ENCODE results near the gene PRKAR1B.
A peak's percentile ranks its signal among the peaks of the same experiment; 100 is the strongest.

PRKAR1B gene

DNA sequence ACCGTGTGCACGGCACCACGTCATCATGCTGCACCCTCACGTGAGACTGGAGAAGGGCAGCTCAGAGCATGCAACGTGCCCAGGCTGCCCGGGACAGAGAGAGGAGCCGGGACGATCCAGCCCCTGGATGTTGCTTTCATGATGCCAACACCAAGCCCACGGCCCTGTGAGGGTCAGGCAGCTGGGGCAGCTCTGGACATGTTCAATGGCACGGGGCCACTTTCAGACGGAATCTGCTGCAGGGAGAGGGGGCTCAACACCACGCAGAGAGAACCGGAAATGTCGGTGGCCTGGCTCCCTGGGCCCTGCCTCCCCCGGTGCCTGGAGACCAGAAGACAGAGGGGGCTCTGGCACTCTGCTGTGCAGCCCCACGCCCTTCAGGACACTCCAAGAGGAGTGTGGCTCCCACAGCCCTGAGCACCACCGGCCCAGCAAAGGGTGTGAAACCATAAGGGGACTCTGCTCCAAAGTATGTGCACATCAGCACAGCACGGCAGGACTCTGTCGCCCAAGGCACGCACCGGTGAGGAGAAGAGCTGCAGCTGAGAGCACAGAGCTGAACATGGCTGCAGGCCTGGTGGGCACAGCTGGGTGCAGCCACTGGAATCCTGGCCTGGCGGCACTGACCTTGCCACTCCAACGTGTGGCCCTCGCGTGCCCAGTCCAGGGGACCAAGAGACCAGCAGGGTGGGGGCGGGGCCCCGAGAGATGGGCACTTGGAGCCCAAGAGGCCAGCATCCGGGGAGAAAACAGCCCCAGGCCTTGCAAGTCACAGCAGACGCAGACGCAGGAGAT, 137.1 kb downstream of the PRKAR1B start:
- ATAC-seq = no peak
- DNase-seq = no peak
- H3K27me3 Mint-ChIP-seq = no peaks in the 10 kb centered on the region
- peak overlapping the region in 1 of 2 donors; percentile 16 for H3K27ac Mint-ChIP-seq
- peaks cover 68% of the 10 kb centered on the region for H3K4me1 Mint-ChIP-seq
- H3K9me3 Mint-ChIP-seq = peaks cover 18 to 37% of the 10 kb centered on the region in 2 donors
- H3K4me3 Mint-ChIP-seq = no peak overlapping the region

- ATAC-seq = no peak
- Mint-ChIP-seq H3K27me3 (no peaks in the 10 kb centered on the region), H3K4me3 (no peak overlapping the region), H3K27ac (peak overlapping the region in 1 of 2 donors; percentile 53), H3K4me1 (peaks cover 66% of the 10 kb centered on the region), H3K9me3 (peaks cover 18 to 37% of the 10 kb centered on the region in 2 donors)
- no peak for DNase-seq
Observed at GRCh38 chr7:587767-588166, 139.3 kb downstream of the PRKAR1B start.

DNA sequence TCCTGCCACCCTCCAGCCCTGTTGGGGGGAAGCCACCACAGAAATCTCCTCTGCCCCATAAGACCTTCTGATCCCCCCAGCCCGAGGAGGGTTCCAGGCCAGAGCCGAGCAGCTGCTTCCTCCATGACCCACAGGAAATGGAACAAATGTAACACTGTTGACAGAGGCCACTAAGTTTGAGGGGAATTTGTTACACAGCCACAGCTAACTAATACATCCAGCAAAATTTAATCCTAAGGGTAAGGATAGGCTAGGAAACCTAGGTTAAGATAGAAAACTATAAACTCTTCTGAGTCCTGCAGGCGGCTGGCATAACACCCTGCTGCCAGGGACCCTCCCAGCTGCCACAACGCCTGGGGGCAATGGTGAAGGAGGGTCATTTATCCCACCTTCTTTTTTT, 140.6 kb downstream of the PRKAR1B start:
- no peak for DNase-seq
- Mint-ChIP-seq H3K9me3 (peaks cover 18 to 37% of the 10 kb centered on the region in 2 donors), H3K27me3 (no peaks in the 10 kb centered on the region), H3K4me1 (peaks cover 53% of the 10 kb centered on the region), H3K27ac (peak overlapping the region; percentile 33 to 93), H3K4me3 (peak overlapping the region in 1 of 2 donors; percentile 44)
- no peak for ATAC-seq

DNA sequence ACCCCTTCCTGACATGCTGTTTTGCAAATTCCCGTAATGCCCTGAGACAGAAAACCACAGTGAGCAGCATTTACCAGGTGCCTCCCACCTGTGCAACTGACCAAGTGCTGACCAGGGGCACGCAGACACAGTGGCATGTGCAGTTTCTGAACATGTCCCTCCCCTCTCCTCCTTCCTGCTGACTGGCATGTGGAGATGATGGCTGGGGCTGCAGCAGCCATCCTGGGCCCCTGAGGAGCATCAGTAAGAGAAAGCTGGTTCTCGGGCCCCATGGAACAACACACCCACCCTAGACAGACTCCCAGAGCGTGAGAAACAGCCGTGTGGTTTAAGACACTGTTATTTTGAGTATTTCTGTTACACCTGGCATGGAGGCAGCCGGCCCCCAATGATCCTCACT, 141.2 kb downstream of the PRKAR1B start:
- Mint-ChIP-seq H3K9me3 (peaks cover 18 to 37% of the 10 kb centered on the region in 2 donors), H3K4me3 (peak overlapping the region; percentile 44 to 85), H3K4me1 (peaks cover 48% of the 10 kb centered on the region), H3K27me3 (no peaks in the 10 kb centered on the region), H3K27ac (peak overlapping the region; percentile 92 to 93)
- no peak for ATAC-seq
- DNase-seq = no peak

GRCh38 chr7:585229-585711, 141.8 kb downstream of the PRKAR1B start:
- Mint-ChIP-seq H3K4me3 (peak overlapping the region; percentile 83 to 85), H3K4me1 (peaks cover 48% of the 10 kb centered on the region), H3K9me3 (peaks cover 18 to 37% of the 10 kb centered on the region in 2 donors), H3K27me3 (no peaks in the 10 kb centered on the region), H3K27ac (peak overlapping the region; percentile 92 to 93)
- DNase-seq (peak; percentile 53 to 81), ATAC-seq (peak; percentile 81)

GRCh38 chr7:584820-585219, 142.3 kb downstream of the PRKAR1B start:
- peak overlapping the region; percentile 83 to 85 for H3K4me3 Mint-ChIP-seq
- H3K27ac Mint-ChIP-seq = peak overlapping the region; percentile 92 to 93
- ATAC-seq (no peak), DNase-seq (no peak)
- no peaks in the 10 kb centered on the region for H3K27me3 Mint-ChIP-seq
- peaks cover 44% of the 10 kb centered on the region for H3K4me1 Mint-ChIP-seq
- peaks cover 18 to 37% of the 10 kb centered on the region in 2 donors for H3K9me3 Mint-ChIP-seq

DNA sequence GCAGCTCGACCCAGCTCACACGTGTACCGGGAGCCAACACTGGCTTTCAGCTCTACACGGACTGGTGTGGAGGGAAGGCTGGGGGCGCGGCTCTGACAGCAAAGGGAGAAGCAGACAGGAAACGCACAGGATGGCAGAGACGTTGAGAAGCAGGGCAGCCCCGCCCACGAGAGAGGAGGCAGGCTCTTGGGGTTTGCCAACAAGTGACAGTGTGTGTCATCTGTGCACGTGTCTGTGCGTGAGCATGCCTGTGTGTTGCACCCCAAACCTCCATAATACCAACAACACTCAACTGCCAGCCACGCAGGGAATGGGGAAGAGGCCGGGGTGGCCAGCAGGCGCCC, 143.0 kb downstream of the PRKAR1B start:
- peak; percentile 76 to 90 for DNase-seq
- Mint-ChIP-seq H3K27ac (peak overlapping the region; percentile 92 to 93), H3K4me1 (peaks cover 41% of the 10 kb centered on the region), H3K4me3 (peak overlapping the region; percentile 83 to 85), H3K9me3 (peaks cover 18 to 30% of the 10 kb centered on the region in 2 donors), H3K27me3 (no peaks in the 10 kb centered on the region)
- ATAC-seq = peak; percentile 92

- no peak for DNase-seq
- peak; percentile 64 for ATAC-seq
- Mint-ChIP-seq H3K4me3 (peak overlapping the region; percentile 83 to 85), H3K9me3 (peaks cover 12 to 24% of the 10 kb centered on the region in 2 donors), H3K27me3 (no peaks in the 10 kb centered on the region), H3K27ac (peak overlapping the region; percentile 92 to 93), H3K4me1 (peaks cover 41% of the 10 kb centered on the region)
Observed at GRCh38 chr7:583410-584121, 143.5 kb downstream of the PRKAR1B start.

DNA sequence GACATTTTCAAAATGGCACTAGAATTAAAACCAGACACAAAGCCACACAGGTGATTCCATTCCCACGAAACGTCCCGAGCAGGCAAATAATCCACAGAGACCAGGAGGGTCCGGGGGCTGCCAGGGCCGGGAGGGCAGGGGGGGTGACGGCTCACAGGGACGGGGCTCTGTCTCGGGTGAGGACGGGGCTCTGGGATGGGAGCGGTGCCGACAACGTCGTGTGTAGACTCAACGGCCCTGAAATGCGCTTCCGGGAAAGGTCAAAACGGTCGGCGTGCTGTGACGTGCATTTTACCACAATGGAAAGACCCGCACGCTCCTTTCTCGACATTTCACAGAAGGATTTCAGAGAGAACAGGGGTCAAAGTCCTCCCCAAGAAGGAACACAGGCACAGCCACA, 144.2 kb downstream of the PRKAR1B start:
- no peaks in the 10 kb centered on the region for H3K27me3 Mint-ChIP-seq
- no peak for DNase-seq
- H3K4me1 Mint-ChIP-seq = peaks cover 41% of the 10 kb centered on the region
- no peak overlapping the region for H3K27ac Mint-ChIP-seq
- H3K9me3 Mint-ChIP-seq = peaks cover 7 to 18% of the 10 kb centered on the region in 2 donors
- ATAC-seq = no peak
- peak overlapping the region; percentile 83 to 85 for H3K4me3 Mint-ChIP-seq

DNA sequence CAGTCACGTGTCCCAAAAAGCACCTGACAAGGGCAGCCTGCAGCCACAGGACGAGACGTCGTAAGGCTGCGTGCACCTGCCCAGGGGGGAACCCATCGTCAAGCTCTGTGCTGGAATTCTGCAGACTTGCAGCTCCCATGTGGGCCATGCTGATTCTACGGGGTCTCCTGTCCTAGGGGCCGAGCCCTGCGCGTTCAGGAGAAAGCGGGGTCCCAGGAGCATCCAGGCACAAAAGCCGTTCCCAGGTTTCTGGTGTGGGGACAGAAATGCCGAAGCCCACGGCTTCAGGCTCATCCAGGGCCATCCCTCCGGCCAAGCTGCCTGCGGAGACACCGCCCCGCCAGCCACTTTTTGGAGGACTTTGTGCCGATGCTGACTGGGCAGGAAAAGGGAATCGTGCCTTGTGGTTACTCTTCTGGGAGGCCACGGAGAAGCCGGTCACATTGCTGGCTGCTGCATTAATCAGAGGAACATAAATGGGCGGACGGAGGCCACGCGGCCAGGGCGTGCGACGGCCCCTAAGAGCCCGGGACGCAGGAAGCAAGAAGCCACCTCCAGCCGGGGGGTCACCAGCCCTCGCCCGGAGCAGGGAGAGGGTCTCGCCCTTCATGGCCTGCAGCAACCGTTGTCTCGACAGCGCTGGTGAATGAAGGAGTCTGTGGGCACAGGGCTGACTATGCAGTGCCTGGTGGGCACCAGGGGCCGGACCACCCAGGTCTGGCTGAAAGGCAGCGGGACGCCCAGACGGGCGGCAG, 144.8 kb downstream of the PRKAR1B start:
- H3K27ac Mint-ChIP-seq = no peak overlapping the region
- H3K4me3 Mint-ChIP-seq = no peak overlapping the region
- ATAC-seq (no peak), DNase-seq (no peak)
- H3K27me3 Mint-ChIP-seq = no peaks in the 10 kb centered on the region
- H3K4me1 Mint-ChIP-seq = peaks cover 37% of the 10 kb centered on the region
- H3K9me3 Mint-ChIP-seq = peaks cover 7 to 12% of the 10 kb centered on the region in 2 donors

DNA sequence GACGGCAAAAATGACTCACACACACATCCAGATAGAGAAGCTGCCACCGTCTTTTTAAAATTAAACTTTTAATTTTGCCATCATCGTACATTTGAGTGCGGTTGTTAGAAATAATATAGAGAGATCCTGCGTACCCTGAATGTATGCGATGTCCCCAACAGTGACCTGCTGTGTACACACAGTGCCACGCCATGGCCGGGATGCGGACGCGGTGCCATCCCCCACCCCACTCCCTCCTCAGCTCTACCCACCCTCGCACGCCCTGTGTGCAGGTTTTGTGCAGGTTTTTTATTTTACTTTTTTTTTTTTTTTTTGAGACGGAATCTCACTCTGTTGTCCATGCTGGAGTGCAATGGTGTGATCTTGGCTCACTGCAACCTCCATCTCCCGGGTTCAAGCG, 148.7 kb downstream of the PRKAR1B start:
- H3K9me3 Mint-ChIP-seq = peaks cover 0 to 11% of the 10 kb centered on the region in 2 donors
- H3K27ac Mint-ChIP-seq = no peak overlapping the region
- DNase-seq (no peak), ATAC-seq (no peak)
- H3K27me3 Mint-ChIP-seq = no peaks in the 10 kb centered on the region
- H3K4me1 Mint-ChIP-seq = peaks cover 23% of the 10 kb centered on the region
- no peak overlapping the region for H3K4me3 Mint-ChIP-seq

GRCh38 chr7:577741-578370, 149.2 kb downstream of the PRKAR1B start:
- H3K4me1 Mint-ChIP-seq = peaks cover 19% of the 10 kb centered on the region
- DNase-seq (no peak), ATAC-seq (no peak)
- H3K27ac Mint-ChIP-seq = no peak overlapping the region
- H3K27me3 Mint-ChIP-seq = no peaks in the 10 kb centered on the region
- peaks cover 0 to 11% of the 10 kb centered on the region in 2 donors for H3K9me3 Mint-ChIP-seq
- H3K4me3 Mint-ChIP-seq = no peak overlapping the region

DNA sequence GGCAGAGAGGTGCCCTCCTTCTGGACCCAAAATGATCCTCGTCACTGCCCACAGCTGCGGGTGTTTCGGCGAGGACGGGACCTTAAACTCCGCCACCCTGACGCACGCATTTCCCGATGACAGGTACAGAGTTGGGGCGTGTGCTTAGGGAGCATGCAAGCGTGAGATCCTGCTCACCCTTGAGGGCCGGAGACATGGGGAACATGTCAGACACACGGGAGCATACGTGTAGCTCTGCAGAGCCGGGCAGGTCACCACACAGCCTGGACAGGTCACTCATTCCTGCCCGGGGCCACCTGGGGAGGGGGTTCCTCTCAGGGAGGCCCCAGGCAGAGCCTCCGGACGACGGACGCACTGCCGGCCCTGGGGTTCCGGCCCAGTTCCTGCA, 149.8 kb downstream of the PRKAR1B start:
- Mint-ChIP-seq H3K4me1 (peaks cover 19% of the 10 kb centered on the region), H3K4me3 (no peak overlapping the region), H3K27ac (peak overlapping the region in 1 of 2 donors; percentile 86), H3K27me3 (no peaks in the 10 kb centered on the region), H3K9me3 (peaks cover 0 to 11% of the 10 kb centered on the region in 2 donors)
- DNase-seq (no peak), ATAC-seq (no peak)

DNA sequence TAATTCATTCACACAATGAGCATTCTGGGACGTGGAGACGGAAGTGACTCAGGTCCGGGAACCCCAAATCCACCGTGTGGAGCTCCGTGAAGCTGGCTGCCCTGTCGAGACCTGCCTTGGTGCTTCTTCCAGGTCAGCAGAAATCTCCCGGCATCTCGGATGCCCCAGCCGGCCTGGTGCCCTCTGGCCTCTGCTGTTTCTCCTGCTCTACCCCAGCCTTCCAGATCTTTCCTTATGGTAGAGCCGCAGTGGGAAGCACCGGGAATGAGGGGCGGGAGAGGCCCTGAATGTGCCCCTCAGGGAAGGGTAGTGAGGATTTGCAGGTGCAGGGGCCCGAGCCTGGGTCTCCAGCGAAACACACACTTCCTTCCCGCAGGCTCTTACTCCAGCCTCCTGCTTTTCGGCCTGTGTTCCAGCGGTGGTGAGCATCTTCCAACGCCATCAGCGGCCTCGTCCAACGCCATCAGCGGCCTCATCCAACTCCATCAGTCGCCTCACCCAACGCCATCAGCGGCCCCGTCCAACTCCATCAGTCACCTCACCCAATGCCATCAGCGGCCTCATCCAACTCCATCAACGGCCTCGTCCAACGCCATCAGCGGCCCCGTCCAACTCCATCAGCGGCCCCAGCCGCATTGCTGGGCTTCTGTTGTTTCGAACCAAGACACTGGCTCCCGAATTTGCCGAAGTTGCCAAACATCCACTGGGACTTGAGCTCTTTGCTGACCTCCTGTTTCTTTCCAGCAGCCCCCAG, 150.4 kb downstream of the PRKAR1B start:
- Mint-ChIP-seq H3K27ac (peak overlapping the region in 1 of 2 donors; percentile 86), H3K27me3 (no peaks in the 10 kb centered on the region), H3K9me3 (peaks cover 0 to 11% of the 10 kb centered on the region in 2 donors), H3K4me3 (no peak overlapping the region), H3K4me1 (peaks cover 19% of the 10 kb centered on the region)
- no peak for DNase-seq
- no peak for ATAC-seq

Measured in stimulated activated naive CD8-positive, alpha-beta T cell treated with anti-CD3 and anti-CD28 coated beads, Interleukin-15, amount 100 ng/mL, for 72 hours (primary cell).